ENCODE data around the gene RCAN1. TPM values are rescaled to one million over a fixed set of nuclear protein-coding genes. Genes with fewer than 3 reads are reported as not detected.

The RCAN1 gene
- total and polyA plus RNA-seq, 9 of the 15 experiments (the other 6 are each of a cell fraction or from before 2014, with no cell fraction given) = 4.4 to 16.5 (median 12.3) TPM

DNA sequence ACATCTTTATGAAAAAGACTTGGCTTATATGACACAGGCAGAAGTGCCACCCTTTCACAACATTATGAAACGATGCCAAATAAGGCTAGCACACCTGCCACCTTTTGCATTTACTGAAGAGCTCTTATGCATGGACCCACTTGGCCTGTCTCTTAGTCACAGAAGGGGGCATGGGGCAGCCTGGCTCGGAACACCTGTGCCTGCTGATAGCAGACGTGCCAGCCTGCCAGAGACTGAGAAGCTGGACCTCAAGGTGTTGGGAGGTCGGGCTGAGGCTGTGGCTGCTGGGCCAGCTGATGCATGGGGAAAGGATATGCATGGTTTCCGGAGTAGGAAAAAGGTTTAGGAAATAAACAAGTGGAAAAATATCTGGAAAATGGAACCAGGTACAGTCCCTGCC, 21.5 kb downstream of the RCAN1 start:
- 27% methylated on average over 5 of the region's 5 CpGs for WGBS (ENCODE audit: insufficient coverage, low coverage, missing lambda C conversion rate)
- no TSS peak for BruUV-seq (replicated peaks)
- H3K27me3 ChIP-seq (ENCODE audit: control insufficient read depth in 2 of 2, insufficient read depth in 2 of 2, low read length in 2 of 2) = peaks cover 0 to 9% of the 10 kb centered on the region in 2 experiments; a peak in 1 of 5 replicates
- H3K4me3 ChIP-seq = no peak overlapping the region
- H2AFZ ChIP-seq (ENCODE audit: low read depth, low read length) = no peak overlapping the region
- no peak overlapping the region for H3K27ac ChIP-seq (ENCODE audit: extremely low read depth, low read depth, low read length)
- DNase-seq (ENCODE audit: extremely low read depth in 1 of 4, low spot score in 3 of 4) = no peak
- no peak for FAIRE-seq
- H3K9me1 ChIP-seq (ENCODE audit: control insufficient read depth, insufficient read depth, low read length) = no peaks in the 10 kb centered on the region
- no peak for ATAC-seq
- intact Hi-C loops (cut with micrococcal nuclease) = no loop called here
- no peak overlapping the region for H3K9ac ChIP-seq (ENCODE audit: insufficient read depth in 1 of 2, low read depth in 2 of 2, low read length in 2 of 2)
- H3K9me3 ChIP-seq (replicated peaks; ENCODE audit: control insufficient read depth, insufficient read depth, low read depth, low read length) = no peaks in the 10 kb centered on the region
- peaks cover 7 to 16% of the 10 kb centered on the region in 2 experiments; a peak in 4 of 5 replicates for H3K4me1 ChIP-seq (replicated peaks in 1 of 2; ENCODE audit: control insufficient read depth in 2 of 2, insufficient read depth in 2 of 2, low read length in 2 of 2)
- ChIA-PET CTCF (ENCODE audit: low intra/inter-chr PET ratio) (no interaction called here), POLR2A (interaction anchor here (0.8 to 1.8 kb wide), 2 partner anchors 21 to 985 kb away, joined by 4 read pairs; partner anchors contain the start of gene RCAN1)
- no peak overlapping the region for H3K4me2 ChIP-seq (ENCODE audit: insufficient read depth, low read length)
- H3K79me2 ChIP-seq (ENCODE audit: control insufficient read depth, insufficient read depth, low read length) = no peaks in the 10 kb centered on the region
- H4K20me1 ChIP-seq (replicated peaks; ENCODE audit: control insufficient read depth, insufficient read depth, low read length) = peaks cover 14% of the 10 kb centered on the region; the same call in 1 of the 2 replicates
- no peaks in the 10 kb centered on the region for H3K36me3 ChIP-seq (ENCODE audit: control insufficient read depth, insufficient read depth, low read length)
- in situ Hi-C loops (cut with MboI) = no loop called here
- TF ChIP-seq, protein P1, sequence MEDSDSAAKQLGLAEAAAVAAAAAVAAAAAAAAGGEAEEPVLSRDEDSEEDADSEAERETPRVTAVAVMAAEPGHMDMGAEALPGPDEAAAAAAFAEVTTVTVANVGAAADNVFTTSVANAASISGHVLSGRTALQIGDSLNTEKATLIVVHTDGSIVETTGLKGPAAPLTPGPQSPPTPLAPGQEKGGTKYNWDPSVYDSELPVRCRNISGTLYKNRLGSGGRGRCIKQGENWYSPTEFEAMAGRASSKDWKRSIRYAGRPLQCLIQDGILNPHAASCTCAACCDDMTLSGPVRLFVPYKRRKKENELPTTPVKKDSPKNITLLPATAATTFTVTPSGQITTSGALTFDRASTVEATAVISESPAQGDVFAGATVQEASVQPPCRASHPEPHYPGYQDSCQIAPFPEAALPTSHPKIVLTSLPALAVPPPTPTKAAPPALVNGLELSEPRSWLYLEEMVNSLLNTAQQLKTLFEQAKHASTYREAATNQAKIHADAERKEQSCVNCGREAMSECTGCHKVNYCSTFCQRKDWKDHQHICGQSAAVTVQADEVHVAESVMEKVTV (CRISPR knock-in tag; IDR thresholded peaks at IDR 0.05) = no peak
- TF ChIP-seq MIER1 (IDR thresholded peaks at IDR 0.05; ENCODE audit: low read depth) (no peak), ZNF175 (CRISPR knock-in tag; IDR thresholded peaks at IDR 0.05; ENCODE audit: low read depth) (no peak), ZNF408 (CRISPR knock-in tag; IDR thresholded peaks at IDR 0.05; ENCODE audit: low read depth) (no peak), IFI16 (CRISPR knock-in tag; IDR thresholded peaks at IDR 0.05) (no peak), RBM17 (IDR thresholded peaks at IDR 0.05; ENCODE audit: borderline replicate concordance, low read depth, low read length) (no peak), CTBP1 (IDR thresholded peaks at IDR 0.05; ENCODE audit: borderline replicate concordance) (no peak), MTF1 (CRISPR knock-in tag; IDR thresholded peaks at IDR 0.05; ENCODE audit: borderline replicate concordance) (no peak), PHF21A (IDR thresholded peaks at IDR 0.05; ENCODE audit: borderline replicate concordance, low read depth) (no peak), POLR2AphosphoS2 (IDR thresholded peaks at IDR 0.05; ENCODE audit: low read length) (no peak), SREBF2 (CRISPR knock-in tag; IDR thresholded peaks at IDR 0.05) (no peak)
- TF ChIP-seq, protein P2, sequence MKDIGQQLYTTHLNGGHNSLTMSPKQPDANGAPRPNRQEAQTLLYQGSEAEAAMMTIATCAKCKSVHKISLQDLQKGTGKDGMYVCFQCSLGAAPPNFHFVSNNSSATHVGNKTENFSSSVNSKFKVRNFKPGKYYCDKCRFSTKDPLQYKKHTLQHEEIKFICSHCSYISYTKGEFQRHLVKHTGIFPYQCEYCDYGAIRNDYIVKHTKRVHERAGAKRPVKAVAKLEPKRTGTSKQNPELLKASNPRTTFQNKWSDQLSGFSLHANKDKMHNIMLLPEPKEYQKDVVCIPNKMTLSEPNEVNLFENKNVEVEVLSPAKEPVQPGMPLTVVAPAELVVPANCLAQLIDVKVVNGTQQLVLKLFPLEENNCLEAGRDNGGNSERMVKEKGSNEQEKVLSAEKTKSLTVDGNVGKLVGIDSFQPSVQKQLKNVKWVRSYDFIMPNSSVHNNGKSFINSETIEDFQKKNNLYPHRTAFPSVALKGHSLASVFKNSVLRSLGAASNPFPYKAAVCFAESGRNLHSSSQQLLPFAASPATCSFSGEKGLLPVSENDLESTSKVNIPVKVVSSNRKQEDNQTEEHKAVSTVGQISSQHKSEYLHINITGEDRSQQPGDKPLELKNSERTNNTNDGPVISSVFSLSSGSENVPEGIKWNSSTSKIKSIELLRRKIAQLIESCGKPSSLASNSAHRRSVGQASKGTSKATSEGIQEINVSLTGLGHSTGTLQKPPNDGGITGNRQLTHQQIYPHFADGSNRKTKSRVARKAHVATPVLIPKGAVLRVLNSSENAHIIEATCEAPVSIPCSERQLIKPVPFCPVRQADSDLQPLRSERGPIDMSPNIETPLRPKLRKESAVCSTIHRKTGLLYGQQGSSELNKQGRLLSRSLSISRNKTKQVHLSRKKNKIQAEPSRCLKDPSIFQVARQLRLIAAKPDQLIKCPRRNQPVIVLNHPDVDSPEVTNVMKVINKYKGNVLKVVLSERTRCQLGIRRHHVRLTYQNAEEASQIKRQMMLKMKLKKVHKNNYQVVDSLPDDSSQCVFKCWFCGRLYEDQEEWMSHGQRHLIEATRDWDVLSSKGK (CRISPR knock-in tag; IDR thresholded peaks at IDR 0.05) = no peak
- TF ChIP-seq, protein P3, sequence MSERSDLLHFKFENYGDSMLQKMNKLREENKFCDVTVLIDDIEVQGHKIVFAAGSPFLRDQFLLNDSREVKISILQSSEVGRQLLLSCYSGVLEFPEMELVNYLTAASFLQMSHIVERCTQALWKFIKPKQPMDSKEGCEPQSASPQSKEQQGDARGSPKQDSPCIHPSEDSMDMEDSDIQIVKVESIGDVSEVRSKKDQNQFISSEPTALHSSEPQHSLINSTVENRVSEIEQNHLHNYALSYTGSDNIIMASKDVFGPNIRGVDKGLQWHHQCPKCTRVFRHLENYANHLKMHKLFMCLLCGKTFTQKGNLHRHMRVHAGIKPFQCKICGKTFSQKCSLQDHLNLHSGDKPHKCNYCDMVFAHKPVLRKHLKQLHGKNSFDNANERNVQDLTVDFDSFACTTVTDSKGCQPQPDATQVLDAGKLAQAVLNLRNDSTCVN (CRISPR knock-in tag; IDR thresholded peaks at IDR 0.05) = no peak
- TF ChIP-seq, protein P4, sequence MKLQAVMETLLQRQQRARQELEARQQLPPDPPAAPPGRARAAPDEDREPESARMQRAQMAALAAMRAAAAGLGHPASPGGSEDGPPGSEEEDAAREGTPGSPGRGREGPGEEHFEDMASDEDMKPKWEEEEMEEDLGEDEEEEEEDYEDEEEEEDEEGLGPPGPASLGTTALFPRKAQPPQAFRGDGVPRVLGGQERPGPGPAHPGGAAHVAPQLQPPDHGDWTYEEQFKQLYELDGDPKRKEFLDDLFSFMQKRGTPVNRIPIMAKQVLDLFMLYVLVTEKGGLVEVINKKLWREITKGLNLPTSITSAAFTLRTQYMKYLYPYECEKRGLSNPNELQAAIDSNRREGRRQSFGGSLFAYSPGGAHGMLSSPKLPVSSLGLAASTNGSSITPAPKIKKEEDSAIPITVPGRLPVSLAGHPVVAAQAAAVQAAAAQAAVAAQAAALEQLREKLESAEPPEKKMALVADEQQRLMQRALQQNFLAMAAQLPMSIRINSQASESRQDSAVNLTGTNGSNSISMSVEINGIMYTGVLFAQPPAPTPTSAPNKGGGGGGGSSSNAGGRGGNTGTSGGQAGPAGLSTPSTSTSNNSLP (IDR thresholded peaks at IDR 0.05; ENCODE audit: borderline replicate concordance, low read depth, low read length) = no peak
